AG10803 (cell line): ENCODE data around the gene CRB1.

Experiments
- DNase-seq: peaks from one replicate; pipeline ENCODE4 v3.0.0; 2010; ENCODE audit warnings: low read depth
- H3K4me3 ChIP-seq: 2 replicates; pipeline ENCODE4 v1.5.1; 2011; ENCODE audit warnings: mild to moderate bottlenecking, low read length, control low read depth
- CTCF ChIP-seq: conservative IDR thresholded peaks from 2 replicates; pipeline ENCODE4 v1.5.1; 2011; ENCODE audit warnings: mild to moderate bottlenecking, low read length, control low read depth, inconsistent platforms

Gene CRB1

GRCh38 chr1:197413564-197413963, 145.5 kb downstream of the CRB1 start:
- no peak for DNase-seq
- H3K4me3 ChIP-seq = no peak overlapping the region
- TF ChIP-seq CTCF = no peak

GRCh38 chr1:197415221-197415620, 147.2 kb downstream of the CRB1 start:
- no peak overlapping the region for H3K4me3 ChIP-seq
- no peak for TF ChIP-seq CTCF
- DNase-seq = no peak

GRCh38 chr1:197418693-197419092, 150.6 kb downstream of the CRB1 start:
- TF ChIP-seq CTCF = no peak
- no peak for DNase-seq
- H3K4me3 ChIP-seq = no peak overlapping the region

GRCh38 chr1:197422993-197423392, 154.9 kb downstream of the CRB1 start:
- no peak for TF ChIP-seq CTCF
- peak; percentile 6 for DNase-seq
- H3K4me3 ChIP-seq = no peak overlapping the region

- H3K4me3 ChIP-seq = no peak overlapping the region
- TF ChIP-seq CTCF = no peak
- no peak for DNase-seq
Observed at GRCh38 chr1:197424380-197424779, 156.3 kb downstream of the CRB1 start.

GRCh38 chr1:197429372-197429771, 161.3 kb downstream of the CRB1 start:
- H3K4me3 ChIP-seq = no peak overlapping the region
- TF ChIP-seq CTCF = no peak
- no peak for DNase-seq

GRCh38 chr1:197435224-197435623, 167.2 kb downstream of the CRB1 start:
- no peak for TF ChIP-seq CTCF
- H3K4me3 ChIP-seq = no peak overlapping the region
- DNase-seq = no peak
